ENCODE data around the gene COL4A2.
A peak's percentile ranks its signal among the peaks of the same experiment; 100 is the strongest.

Gene COL4A2

GRCh38 chr13:110364081-110364480 lies 57.0 kb downstream of the COL4A2 start:
- 0 out of 22 replicates have a peak, but pooled peaks cover 0 to 5% (median 0%) of the 10 kb centered on the region in 11 experiments for H3K9me3 ChIP-seq (replicated peaks in 1 of 11)
- H3K4me1 ChIP-seq: peaks cover 9 to 30% (median 27%) of the 10 kb centered on the region in 10 experiments; a peak in 18 of 20 replicates
- no peak overlapping the region for H3K27ac ChIP-seq
- no peak overlapping the region for H3K4me2 ChIP-seq
- no peaks in the 10 kb centered on the region for H3K27me3 ChIP-seq
- no peaks in the 10 kb centered on the region for H4K20me1 ChIP-seq
- no peaks in the 10 kb centered on the region for H3K36me3 ChIP-seq
- no peak for TF ChIP-seq Cebpa-rat (IDR thresholded peaks at IDR 0.05)
- no peak overlapping the region for H3K9ac ChIP-seq
- no peak overlapping the region for H3K4me3 ChIP-seq

GRCh38 chr13:110365876-110366275 lies 58.8 kb downstream of the COL4A2 start:
- Histone ChIP-seq H3K9ac (no peak overlapping the region), H3K4me3 (no peak overlapping the region), H3K27me3 (no peaks in the 10 kb centered on the region), H3K27ac (no peak overlapping the region), H3K9me3 (replicated peaks in 1 of 11) (0 out of 22 replicates have a peak, but pooled peaks cover 0 to 5% (median 0%) of the 10 kb centered on the region in 11 experiments), H3K4me2 (no peak overlapping the region), H3K4me1 (peaks cover 7 to 17% (median 10%) of the 10 kb centered on the region in 10 experiments; a peak in 16 of 20 replicates), H4K20me1 (no peaks in the 10 kb centered on the region), H3K36me3 (no peaks in the 10 kb centered on the region)
- no peak for TF ChIP-seq Cebpa-rat (IDR thresholded peaks at IDR 0.05)

- 0 out of 22 replicates have a peak, but pooled peaks cover 0 to 5% (median 0%) of the 10 kb centered on the region in 11 experiments for H3K9me3 ChIP-seq (replicated peaks in 1 of 11)
- no peak for TF ChIP-seq Cebpa-rat (IDR thresholded peaks at IDR 0.05)
- H3K27me3 ChIP-seq: no peaks in the 10 kb centered on the region
- H3K9ac ChIP-seq: no peak overlapping the region
- H3K4me3 ChIP-seq: no peak overlapping the region
- no peaks in the 10 kb centered on the region for H3K36me3 ChIP-seq
- no peak overlapping the region for H3K4me2 ChIP-seq
- H3K4me1 ChIP-seq: peaks cover 2 to 11% (median 5%) of the 10 kb centered on the region in 10 experiments; a peak in 15 of 20 replicates
- no peak overlapping the region for H3K27ac ChIP-seq
- H4K20me1 ChIP-seq: no peaks in the 10 kb centered on the region
Observed at GRCh38 chr13:110366733-110367132, 59.6 kb downstream of the COL4A2 start.

GRCh38 chr13:110367620-110368019 lies 60.5 kb downstream of the COL4A2 start:
- peaks cover 6 to 17% (median 12%) of the 10 kb centered on the region in 10 experiments; a peak in 19 of 20 replicates for H3K4me1 ChIP-seq
- no peaks in the 10 kb centered on the region for H4K20me1 ChIP-seq
- H3K27ac ChIP-seq: no peak overlapping the region
- no peaks in the 10 kb centered on the region for H3K27me3 ChIP-seq
- 0 out of 22 replicates have a peak, but pooled peaks cover 0 to 5% (median 0%) of the 10 kb centered on the region in 11 experiments for H3K9me3 ChIP-seq (replicated peaks in 1 of 11)
- H3K4me2 ChIP-seq: peak overlapping the region in 4 of 11 experiments; percentile 4 to 20 (median 6); a peak in 2 of 22 replicates
- H3K36me3 ChIP-seq: no peaks in the 10 kb centered on the region
- H3K9ac ChIP-seq: no peak overlapping the region
- no peak overlapping the region for H3K4me3 ChIP-seq
- no peak for TF ChIP-seq Cebpa-rat (IDR thresholded peaks at IDR 0.05)

GRCh38 chr13:110368408-110368807 lies 61.3 kb downstream of the COL4A2 start:
- Histone ChIP-seq H3K4me2 (peak overlapping the region in 1 of 11 experiments; percentile 6; a peak in 2 of 22 replicates), H4K20me1 (no peaks in the 10 kb centered on the region), H3K9ac (no peak overlapping the region), H3K4me3 (no peak overlapping the region), H3K9me3 (replicated peaks in 1 of 11) (0 out of 22 replicates have a peak, but pooled peaks cover 0 to 5% (median 0%) of the 10 kb centered on the region in 11 experiments), H3K4me1 (peaks cover 13 to 20% (median 19%) of the 10 kb centered on the region in 10 experiments; a peak in 19 of 20 replicates), H3K36me3 (no peaks in the 10 kb centered on the region), H3K27me3 (no peaks in the 10 kb centered on the region), H3K27ac (no peak overlapping the region)
- no peak for TF ChIP-seq Cebpa-rat (IDR thresholded peaks at IDR 0.05)

GRCh38 chr13:110369400-110369799 lies 62.3 kb downstream of the COL4A2 start:
- H3K4me2 ChIP-seq: no peak overlapping the region
- no peak overlapping the region for H3K9ac ChIP-seq
- no peak overlapping the region for H3K27ac ChIP-seq
- H3K27me3 ChIP-seq: no peaks in the 10 kb centered on the region
- peaks cover 14 to 26% (median 21%) of the 10 kb centered on the region in 10 experiments; a peak in 19 of 20 replicates for H3K4me1 ChIP-seq
- no peaks in the 10 kb centered on the region for H3K36me3 ChIP-seq
- H3K4me3 ChIP-seq: no peak overlapping the region
- no peak for TF ChIP-seq Cebpa-rat (IDR thresholded peaks at IDR 0.05)
- H3K9me3 ChIP-seq (replicated peaks in 1 of 11): 0 out of 22 replicates have a peak, but pooled peaks cover 0 to 5% (median 0%) of the 10 kb centered on the region in 11 experiments
- no peaks in the 10 kb centered on the region for H4K20me1 ChIP-seq

- H3K36me3 ChIP-seq: no peaks in the 10 kb centered on the region
- H3K9ac ChIP-seq: no peak overlapping the region
- no peaks in the 10 kb centered on the region for H3K9me3 ChIP-seq (replicated peaks in 1 of 11)
- no peak overlapping the region for H3K27ac ChIP-seq
- H4K20me1 ChIP-seq: no peaks in the 10 kb centered on the region
- peaks cover 15 to 33% (median 24%) of the 10 kb centered on the region in 10 experiments; a peak in 19 of 20 replicates for H3K4me1 ChIP-seq
- no peak overlapping the region for H3K4me3 ChIP-seq
- H3K27me3 ChIP-seq: no peaks in the 10 kb centered on the region
- peak overlapping the region; percentile 18 to 81 (median 45); a peak in 18 of 22 replicates for H3K4me2 ChIP-seq
- TF ChIP-seq Cebpa-rat (IDR thresholded peaks at IDR 0.05): no peak
Observed at GRCh38 chr13:110371550-110372465, 64.7 kb downstream of the COL4A2 start.

- no peaks in the 10 kb centered on the region for H4K20me1 ChIP-seq
- H3K4me1 ChIP-seq: peaks cover 18 to 42% (median 32%) of the 10 kb centered on the region in 10 experiments
- H3K4me2 ChIP-seq: peak overlapping the region; percentile 18 to 81 (median 45); a peak in 17 of 22 replicates
- H3K27ac ChIP-seq: no peak overlapping the region
- H3K4me3 ChIP-seq: no peak overlapping the region
- no peaks in the 10 kb centered on the region for H3K36me3 ChIP-seq
- no peak overlapping the region; a peak in 1 of 22 replicates for H3K9ac ChIP-seq
- no peaks in the 10 kb centered on the region for H3K9me3 ChIP-seq (replicated peaks in 1 of 11)
- H3K27me3 ChIP-seq: no peaks in the 10 kb centered on the region
- TF ChIP-seq Cebpa-rat (IDR thresholded peaks at IDR 0.05): no peak
Observed at GRCh38 chr13:110372676-110373075, 65.6 kb downstream of the COL4A2 start.

GRCh38 chr13:110373617-110374016 lies 66.5 kb downstream of the COL4A2 start:
- Histone ChIP-seq H3K27ac (no peak overlapping the region), H3K36me3 (no peaks in the 10 kb centered on the region), H3K9ac (no peak overlapping the region)

More at GRCh38 chr13:110373617-110374016, 66.5 kb downstream of the COL4A2 start:
- H3K9me3 ChIP-seq (replicated peaks in 1 of 11): no peaks in the 10 kb centered on the region
- peaks cover 9 to 51% (median 40%) of the 10 kb centered on the region in 10 experiments; a peak in 19 of 20 replicates for H3K4me1 ChIP-seq
- TF ChIP-seq Cebpa-rat (IDR thresholded peaks at IDR 0.05): no peak
- H3K4me3 ChIP-seq: no peak overlapping the region
- no peaks in the 10 kb centered on the region for H3K27me3 ChIP-seq
- no peaks in the 10 kb centered on the region for H4K20me1 ChIP-seq
- H3K4me2 ChIP-seq: peak overlapping the region in 4 of 11 experiments; percentile 11 to 81 (median 62); a peak in 6 of 22 replicates
